T-cell (primary cell): ENCODE data around the gene MMAB. TPM values are rescaled to one million over a fixed set of nuclear protein-coding genes. Genes with fewer than 3 reads are reported as not detected.

Source experiments
- ATAC-seq, 4 experiments: fragments of 200-7000 bp in 3 of 4; fragments of 150-1000 bp in 1 of 4; cut with Tn5 transposase; replicated peaks in 1 of 4; 1 replicate in 3 of 4; 2 replicates in 1 of 4; pipeline ENCODE4 v1.10.0; 2021; ENCODE audit warnings: moderate library complexity in 3 of 4, mild to moderate bottlenecking in 2 of 4, moderate number of reproducible peaks in 1 of 4
- CTCF ChIA-PET, 2 donors: fragments of 300-600 bp; sonication (Branson Sonifier 250); formaldehyde crosslinking; loops; one replicate each; lab custom pipeline; 2022; ENCODE audit warnings: antibody characterized with exemption in 2 of 2; lab: Charles Lee
- POLR2A ChIA-PET, 2 donors: fragments of 300-600 bp; sonication (Branson Sonifier 250); formaldehyde crosslinking; loops; one replicate each; lab custom pipeline; 2022; ENCODE audit warnings: antibody characterized with exemption in 2 of 2; lab: Charles Lee
- DNase-seq, 35 experiments: peaks; one replicate each; pipeline versions ENCODE4 v3.0.0 to v3.0.0-alpha.2; 2013 to 2023
- H3K27ac ChIP-seq: one replicate; pipeline ENCODE4 v1.5.1; 2013; ENCODE audit warnings: low read length
- H3K27me3 ChIP-seq, 2 experiments: replicated peaks in 1 of 2; 1 replicate in 1 of 2; 2 replicates in 1 of 2; pipeline versions ENCODE4 v1.6.1 to v1.7.0; 2013; ENCODE audit warnings: low read length in 1 of 2, mixed read lengths in 1 of 2; ENCODE audit not compliant: control insufficient read depth in 2 of 2, insufficient read depth in 2 of 2; ENCODE audit errors: extremely low read depth in 1 of 2
- H3K36me3 ChIP-seq, 2 donors: 1 replicate in 1 of 2; 2 replicates in 1 of 2; pipeline versions ENCODE4 v1.6.1 to v1.7.0; 2013; ENCODE audit warnings: low read length in 1 of 2; ENCODE audit not compliant: control insufficient read depth in 2 of 2, insufficient read depth in 1 of 2; ENCODE audit errors: extremely low read depth in 1 of 2
- H3K4me1 ChIP-seq, 2 experiments: 1 replicate in 1 of 2; 2 replicates in 1 of 2; pipeline versions ENCODE4 v1.6.1 to v1.7.0; 2013; ENCODE audit warnings: low read length in 2 of 2, mixed read lengths in 1 of 2; ENCODE audit not compliant: insufficient read depth in 2 of 2, control insufficient read depth in 1 of 2; ENCODE audit errors: extremely low read depth in 1 of 2
- H3K4me3 ChIP-seq, 2 donors: 1 replicate in 1 of 2; 2 replicates in 1 of 2; pipeline versions ENCODE4 v1.5.1 to v1.7.0; 2013; ENCODE audit warnings: mild to moderate bottlenecking in 2 of 2, low read length in 1 of 2, moderate library complexity in 1 of 2; ENCODE audit not compliant: control insufficient read depth in 1 of 2; ENCODE audit errors: extremely low read depth in 1 of 2
- H3K9me3 ChIP-seq: 2 replicates; pipeline ENCODE4 v1.7.0; 2013
- H3K27ac Mint-ChIP-seq, 2 donors: one replicate each; pipeline ENCODE4 v1.8.0; 2020 to 2021; ENCODE audit warnings: mild to moderate bottlenecking in 2 of 2, mixed read lengths in 2 of 2
- H3K27me3 Mint-ChIP-seq, 2 donors: one replicate each; pipeline ENCODE4 v1.8.0; 2021 to 2022; ENCODE audit warnings: mixed read lengths in 2 of 2
- H3K36me3 Mint-ChIP-seq: one replicate; pipeline ENCODE4 v1.8.0; 2021; ENCODE audit warnings: mixed read lengths
- H3K4me1 Mint-ChIP-seq, 3 donors: one replicate each; pipeline ENCODE4 v1.8.0; 2020 to 2022; ENCODE audit warnings: mixed read lengths in 3 of 3, mild to moderate bottlenecking in 1 of 3
- H3K4me3 Mint-ChIP-seq, 3 donors: one replicate each; pipeline ENCODE4 v1.8.0; 2020 to 2022; ENCODE audit warnings: mild to moderate bottlenecking in 3 of 3, mixed read lengths in 3 of 3, moderate library complexity in 3 of 3
- H3K9me3 Mint-ChIP-seq, 3 donors: one replicate each; pipeline ENCODE4 v1.8.0; 2020 to 2022; ENCODE audit warnings: mixed read lengths in 3 of 3
- WGBS: methylation state at CpG from one replicate; pipeline ENCODE4 v1.1.5; 2013; ENCODE audit warnings: missing lambda C conversion rate; ENCODE audit not compliant: insufficient coverage; 5-methylcytosine and 5-hydroxymethylcytosine counted together
- total RNA-seq, 35 experiments: library from RNA in 6 of 35; stranded (reverse) in 6 of 35; fragments of 120-200 nt in 1 of 35; gene quantifications; one replicate each; pipeline versions ENCODE4 v1.2.1 to v1.2.4 and lab custom pipeline; 2013 to 2026

Gene MMAB
- total RNA-seq, 5 donors from 2014 or later (not counting 1 experiment from before 2014, with no cell fraction given): 11.4 to 23.2 (median 15.2) TPM

GRCh38 chr12:109524466-109525278 is 48.6 kb downstream of the MMAB start:
- WGBS: 95% methylated on average over 19 of the region's 26 CpGs
- no peak for ATAC-seq

GRCh38 chr12:109523504-109523903 is 49.8 kb downstream of the MMAB start:
- no peaks in the 10 kb centered on the region for H3K4me1 ChIP-seq
- ChIA-PET CTCF (interaction anchor here in 1 of 2 donors (0.5 kb wide), 1 partner anchor 26 kb away, joined by 6 read pairs; no protein-coding TSS in a partner anchor), POLR2A (no interaction called here)
- peaks cover 66% of the 10 kb centered on the region for H3K36me3 Mint-ChIP-seq
- H3K27me3 ChIP-seq: no peaks in the 10 kb centered on the region
- no peak for DNase-seq
- H3K36me3 ChIP-seq: peaks cover 18 to 87% of the 10 kb centered on the region in 2 donors
- H3K4me3 Mint-ChIP-seq: no peak overlapping the region
- no peaks in the 10 kb centered on the region for H3K9me3 Mint-ChIP-seq
- no peaks in the 10 kb centered on the region for H3K4me1 Mint-ChIP-seq
- no peak overlapping the region for H3K4me3 ChIP-seq
- WGBS: 97% methylated on average over 2 of the region's 5 CpGs
- no peak overlapping the region for H3K27ac ChIP-seq
- H3K27me3 Mint-ChIP-seq: no peaks in the 10 kb centered on the region
- no peaks in the 10 kb centered on the region for H3K9me3 ChIP-seq
- no peak overlapping the region for H3K27ac Mint-ChIP-seq
- no peak for ATAC-seq

More at GRCh38 chr12:109524466-109525278, 48.6 kb downstream of the MMAB start:
- H3K9me3 Mint-ChIP-seq: no peaks in the 10 kb centered on the region
- H3K36me3 Mint-ChIP-seq: peaks cover 56% of the 10 kb centered on the region
- Histone ChIP-seq H3K4me3 (no peak overlapping the region), H3K36me3 (peaks cover 17 to 80% of the 10 kb centered on the region in 2 donors), H3K9me3 (no peaks in the 10 kb centered on the region), H3K27me3 (no peaks in the 10 kb centered on the region), H3K4me1 (no peaks in the 10 kb centered on the region), H3K27ac (no peak overlapping the region)
- no peaks in the 10 kb centered on the region for H3K27me3 Mint-ChIP-seq
- ChIA-PET CTCF (interaction anchor here in 1 of 2 donors (1.6 kb wide), 1 partner anchor 9 kb away, joined by 7 read pairs; no protein-coding TSS in a partner anchor), POLR2A (interaction anchor here in 1 of 2 donors (0.6 kb wide), 1 partner anchor 28 kb away, joined by 3 read pairs; no protein-coding TSS in a partner anchor)
- no peak overlapping the region for H3K4me3 Mint-ChIP-seq
- no peak for DNase-seq
- no peak overlapping the region for H3K27ac Mint-ChIP-seq
- no peaks in the 10 kb centered on the region for H3K4me1 Mint-ChIP-seq

- no peaks in the 10 kb centered on the region for H3K9me3 Mint-ChIP-seq
- Histone ChIP-seq H3K36me3 (peaks cover 16 to 88% of the 10 kb centered on the region in 2 donors), H3K27me3 (no peaks in the 10 kb centered on the region), H3K27ac (no peak overlapping the region), H3K4me3 (no peak overlapping the region), H3K9me3 (no peaks in the 10 kb centered on the region), H3K4me1 (no peaks in the 10 kb centered on the region)
- no peak overlapping the region for H3K4me3 Mint-ChIP-seq
- POLR2A ChIA-PET: no interaction called here
- CTCF ChIA-PET: interaction anchor here in 1 of 2 donors (0.5 kb wide), 1 partner anchor 26 kb away, joined by 6 read pairs; no protein-coding TSS in a partner anchor
- 96% methylated on average over 10 of the region's 10 CpGs for WGBS
- no peak overlapping the region for H3K27ac Mint-ChIP-seq
- no peaks in the 10 kb centered on the region for H3K4me1 Mint-ChIP-seq
- no peaks in the 10 kb centered on the region for H3K27me3 Mint-ChIP-seq
- H3K36me3 Mint-ChIP-seq: peaks cover 70% of the 10 kb centered on the region
- ATAC-seq: no peak
- DNase-seq: no peak
Observed at GRCh38 chr12:109523071-109523470, 50.2 kb downstream of the MMAB start.

- Mint-ChIP-seq H3K27ac (no peak overlapping the region), H3K27me3 (no peaks in the 10 kb centered on the region), H3K9me3 (no peaks in the 10 kb centered on the region), H3K36me3 (peaks cover 75% of the 10 kb centered on the region), H3K4me3 (no peak overlapping the region), H3K4me1 (no peaks in the 10 kb centered on the region)
- peaks cover 19 to 88% of the 10 kb centered on the region in 2 donors for H3K36me3 ChIP-seq
- H3K27me3 ChIP-seq: no peaks in the 10 kb centered on the region
- WGBS: 100% methylated on average over 4 of the region's 10 CpGs
- ChIA-PET POLR2A (interaction anchor here in 1 of 2 donors (0.6 kb wide), 1 partner anchor 1202 kb away, joined by 3 read pairs; no protein-coding TSS in a partner anchor), CTCF (no interaction called here)
- DNase-seq (no peak), ATAC-seq (no peak)
- H3K9me3 ChIP-seq: no peaks in the 10 kb centered on the region
- H3K27ac ChIP-seq: no peak overlapping the region
- H3K4me3 ChIP-seq: no peak overlapping the region
- H3K4me1 ChIP-seq: no peaks in the 10 kb centered on the region
Observed at GRCh38 chr12:109521831-109522230, 51.5 kb downstream of the MMAB start.

- ChIA-PET CTCF (interaction anchor here in 1 of 2 donors (0.6 to 1.7 kb wide), 4 partner anchors 174 to 750 kb away, joined by 3 to 9 read pairs (median 6); no protein-coding TSS in a partner anchor), POLR2A (no interaction called here)
- Histone ChIP-seq H3K4me3 (no peak overlapping the region), H3K4me1 (no peaks in the 10 kb centered on the region), H3K9me3 (no peaks in the 10 kb centered on the region), H3K36me3 (peaks cover 26 to 78% of the 10 kb centered on the region in 2 donors), H3K27me3 (no peaks in the 10 kb centered on the region), H3K27ac (no peak overlapping the region)
- Mint-ChIP-seq H3K27ac (no peak overlapping the region), H3K36me3 (peaks cover 75% of the 10 kb centered on the region), H3K4me3 (no peak overlapping the region), H3K27me3 (no peaks in the 10 kb centered on the region), H3K9me3 (no peaks in the 10 kb centered on the region), H3K4me1 (no peaks in the 10 kb centered on the region)
- DNase-seq (no peak), ATAC-seq (no peak)
- 98% methylated on average over 5 of the region's 6 CpGs for WGBS
Observed at GRCh38 chr12:109519787-109520186, 53.5 kb downstream of the MMAB start.

- POLR2A ChIA-PET: no interaction called here
- Mint-ChIP-seq H3K4me1 (no peaks in the 10 kb centered on the region), H3K4me3 (no peak overlapping the region), H3K27ac (no peak overlapping the region), H3K9me3 (no peaks in the 10 kb centered on the region), H3K36me3 (peaks cover 77% of the 10 kb centered on the region), H3K27me3 (no peaks in the 10 kb centered on the region)
- H3K27ac ChIP-seq: no peak overlapping the region
- peaks cover 31 to 77% of the 10 kb centered on the region in 2 donors for H3K36me3 ChIP-seq
- H3K9me3 ChIP-seq: no peaks in the 10 kb centered on the region
- CTCF ChIA-PET: interaction anchor here (0.6 to 1.7 kb wide), 6 partner anchors 111 to 751 kb away, joined by 3 to 13 read pairs (median 6); no protein-coding TSS in a partner anchor
- WGBS: 71% methylated on average over 6 of the region's 11 CpGs
- H3K4me3 ChIP-seq: no peak overlapping the region
- H3K4me1 ChIP-seq: no peaks in the 10 kb centered on the region
- DNase-seq: peak in 31 of 35 experiments; percentile 7 to 73 (median 45)
- peak; percentile 45 to 62 (median 48) for ATAC-seq
- H3K27me3 ChIP-seq: no peaks in the 10 kb centered on the region
Observed at GRCh38 chr12:109518820-109519665, 54.3 kb downstream of the MMAB start.
